Activated CD4-positive, alpha-beta T cell treated with anti-CD3 and anti-CD28 coated beads, Interleukin-2, amount 50 U/mL, for 24 hours (primary cell): Measurements from ENCODE around the gene RPL39L.
A peak's percentile ranks its signal among the peaks of the same experiment; 100 is the strongest.
"Not testable (repeated sequence)": the region's sequence is repeated elsewhere in the genome, so short reads cannot be mapped to it uniquely, and the experiment has no call there.

Experiments
- DNase-seq, 2 donors: peaks; one replicate each; pipeline ENCODE4 v3.0.0-alpha.2; 2020; ENCODE audit warnings: low read depth in 1 of 2, low spot score in 1 of 2

Gene RPL39L

DNA sequence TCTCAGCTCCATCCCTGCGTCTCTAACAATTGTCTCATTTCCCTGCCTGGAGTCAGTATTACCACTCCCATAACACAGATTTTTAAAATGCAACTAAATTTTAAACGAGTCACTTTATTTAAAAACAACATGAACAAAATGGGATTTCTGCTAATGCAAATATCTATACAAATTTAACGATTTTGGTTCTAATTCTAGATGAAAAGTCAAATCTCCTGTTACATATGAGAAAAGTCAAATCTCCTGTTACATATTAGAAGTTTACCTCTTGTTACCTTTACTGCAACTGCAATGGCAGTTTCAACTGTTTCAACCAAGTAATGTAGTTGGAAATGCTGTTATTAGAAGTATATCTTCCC lies 578 bp upstream of the RPL39L start:
- no peak for DNase-seq

DNA sequence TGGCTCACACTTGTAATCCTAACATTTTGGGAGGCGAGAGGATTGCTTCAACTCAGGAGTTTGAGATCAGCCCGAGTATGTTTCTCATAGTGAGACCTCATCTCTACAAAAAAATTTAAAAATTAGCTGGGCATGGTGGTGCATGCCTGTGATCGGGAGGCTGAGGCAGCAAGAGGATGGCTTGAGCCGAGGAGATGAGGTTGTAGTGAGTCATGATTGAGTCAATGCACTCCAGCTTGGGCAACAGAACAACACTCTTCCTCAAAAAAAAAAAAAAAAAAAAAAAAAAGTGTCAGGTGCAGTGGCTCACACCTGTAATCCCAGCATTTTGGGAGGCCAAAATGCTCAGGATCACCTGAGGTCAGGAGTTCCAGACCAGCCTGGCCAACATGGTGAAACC lies 2.4 kb downstream of the RPL39L start:
- DNase-seq: no peak

DNA sequence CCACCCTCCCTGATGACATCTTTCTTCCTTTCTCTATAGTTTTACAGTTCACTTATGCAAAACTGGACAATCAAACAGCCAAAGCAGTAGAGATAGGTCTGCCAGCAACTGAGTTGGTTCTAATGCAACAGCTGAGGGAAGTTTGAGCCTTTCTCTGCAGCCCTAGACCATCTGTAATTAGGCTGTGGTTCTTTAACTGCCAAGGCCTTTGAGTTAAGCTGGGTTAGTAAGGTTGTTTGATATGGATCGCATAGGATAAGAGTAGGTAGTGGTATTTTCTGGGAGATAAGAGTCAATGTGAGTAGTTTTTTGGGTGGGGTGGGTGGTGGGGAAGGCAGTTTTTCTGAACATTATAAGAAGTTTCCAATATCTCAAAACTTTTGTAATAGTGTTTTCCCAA lies 3.0 kb downstream of the RPL39L start:
- no peak for DNase-seq

DNA sequence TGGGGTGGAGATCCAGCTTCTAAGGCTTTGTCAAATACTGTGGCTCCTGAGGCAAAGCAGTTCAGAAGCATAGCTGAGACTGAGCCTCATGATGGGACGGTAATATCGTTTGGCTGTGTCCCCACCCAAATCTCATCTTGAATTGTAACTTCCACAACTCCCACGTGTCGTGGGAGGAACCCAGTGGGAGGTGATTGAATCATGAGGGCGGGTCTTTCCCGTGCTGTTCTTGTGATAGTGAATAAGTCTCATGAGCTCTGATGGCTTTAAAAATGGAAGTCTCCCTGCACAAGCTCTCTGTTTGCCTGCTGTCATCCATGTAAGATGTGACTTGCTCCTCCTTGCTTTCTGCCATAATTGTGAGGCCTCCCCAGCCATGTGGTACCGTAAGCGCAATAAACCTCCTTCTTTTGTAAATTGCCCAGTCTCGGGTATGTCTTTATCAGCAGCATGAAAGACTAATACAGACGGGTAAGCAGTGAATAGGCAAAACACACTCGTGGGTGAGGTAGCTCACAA lies 4.1 kb downstream of the RPL39L start:
- DNase-seq: not testable (repeated sequence)

DNA sequence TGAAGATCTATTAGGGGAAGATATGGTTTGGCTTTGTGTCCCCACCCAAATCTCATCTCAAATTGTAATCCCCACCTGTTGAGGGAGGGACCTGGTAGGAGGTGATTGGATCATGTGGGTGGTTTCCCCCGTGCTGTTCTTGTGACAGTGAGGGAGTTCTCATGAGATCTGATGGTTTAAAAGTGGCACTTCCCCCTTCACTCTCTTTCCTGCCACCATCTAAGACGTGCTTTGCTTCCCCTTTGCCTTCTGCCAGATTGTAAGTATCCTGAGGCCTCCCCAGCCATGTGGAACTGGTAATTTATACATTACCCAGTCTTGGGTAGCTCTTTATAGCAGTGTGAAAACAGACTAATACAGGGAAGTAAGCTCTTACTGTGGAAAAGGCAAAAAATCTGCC lies 6.1 kb downstream of the RPL39L start:
- not testable (repeated sequence) for DNase-seq

DNA sequence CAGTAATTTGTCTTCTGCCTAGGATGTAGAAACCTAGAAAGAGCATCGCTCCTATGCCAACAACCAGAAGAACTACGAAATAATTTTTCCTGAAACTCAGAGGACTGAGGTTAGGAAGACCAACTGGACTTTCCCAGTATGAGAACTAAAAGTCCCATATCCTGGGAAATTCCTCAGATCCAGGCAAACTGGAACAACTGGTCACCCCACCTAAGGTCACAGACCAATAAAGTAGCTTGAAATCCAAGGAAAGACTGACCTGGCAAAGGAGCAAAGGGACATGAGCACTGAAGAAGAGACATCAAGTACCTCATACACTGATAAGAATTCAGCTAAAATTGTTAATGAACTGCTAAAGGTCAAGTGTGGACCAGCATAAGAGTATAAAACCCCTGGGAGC lies 6.6 kb downstream of the RPL39L start:
- DNase-seq: no peak

DNA sequence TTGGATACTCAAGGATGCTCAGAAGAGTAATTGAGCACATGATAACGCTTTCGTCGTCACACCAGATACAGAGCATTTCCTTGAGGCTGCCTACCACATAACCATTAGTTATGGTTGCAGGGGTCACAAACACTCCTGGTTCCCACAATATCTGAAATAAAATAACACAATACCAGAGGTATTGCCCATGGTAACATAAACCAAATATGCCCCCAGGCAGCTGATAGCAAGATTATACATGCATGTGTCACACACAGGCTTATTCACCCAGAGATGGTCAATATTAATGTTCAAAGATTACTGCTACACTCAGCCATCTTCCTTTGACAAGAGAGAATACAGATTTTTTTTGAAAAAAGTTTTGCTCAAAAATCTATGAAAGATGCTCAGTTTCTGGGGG lies 7.3 kb downstream of the RPL39L start:
- DNase-seq: no peak

DNA sequence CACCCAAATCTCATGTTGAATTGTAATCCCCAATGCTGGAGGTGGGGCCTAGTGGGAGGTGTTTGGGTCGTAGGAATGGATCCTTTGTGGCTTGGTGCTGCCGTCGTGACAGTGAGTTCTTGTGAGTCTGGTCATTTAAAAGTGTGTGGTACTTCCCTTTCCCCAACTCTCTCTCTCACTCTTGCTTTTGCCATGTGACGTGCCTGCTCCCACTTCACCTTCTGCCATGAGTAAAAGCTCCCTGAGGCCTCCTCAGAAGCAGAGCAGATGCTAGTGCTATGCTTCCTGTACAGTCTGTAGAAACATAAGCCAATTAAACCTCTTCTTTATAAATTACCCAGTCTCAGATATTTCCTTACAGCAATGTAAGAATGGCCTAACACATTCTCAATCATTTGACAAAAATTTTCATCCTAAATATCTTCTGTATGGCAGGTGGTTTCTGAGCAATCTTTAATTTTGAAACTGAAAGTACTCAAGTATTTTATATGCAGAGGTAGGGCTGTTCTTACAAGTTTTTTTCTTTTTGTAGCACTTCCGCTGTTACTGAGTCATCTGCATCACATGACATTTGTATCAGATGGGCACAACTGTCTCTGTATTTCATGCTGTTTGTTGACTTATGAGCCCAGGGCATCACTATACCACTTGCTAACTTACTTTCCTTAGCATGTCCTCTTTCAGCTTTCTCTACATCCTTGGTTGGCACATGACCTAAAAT lies 8.8 kb downstream of the RPL39L start:
- DNase-seq: peak in 1 of 2 donors; percentile 54

DNA sequence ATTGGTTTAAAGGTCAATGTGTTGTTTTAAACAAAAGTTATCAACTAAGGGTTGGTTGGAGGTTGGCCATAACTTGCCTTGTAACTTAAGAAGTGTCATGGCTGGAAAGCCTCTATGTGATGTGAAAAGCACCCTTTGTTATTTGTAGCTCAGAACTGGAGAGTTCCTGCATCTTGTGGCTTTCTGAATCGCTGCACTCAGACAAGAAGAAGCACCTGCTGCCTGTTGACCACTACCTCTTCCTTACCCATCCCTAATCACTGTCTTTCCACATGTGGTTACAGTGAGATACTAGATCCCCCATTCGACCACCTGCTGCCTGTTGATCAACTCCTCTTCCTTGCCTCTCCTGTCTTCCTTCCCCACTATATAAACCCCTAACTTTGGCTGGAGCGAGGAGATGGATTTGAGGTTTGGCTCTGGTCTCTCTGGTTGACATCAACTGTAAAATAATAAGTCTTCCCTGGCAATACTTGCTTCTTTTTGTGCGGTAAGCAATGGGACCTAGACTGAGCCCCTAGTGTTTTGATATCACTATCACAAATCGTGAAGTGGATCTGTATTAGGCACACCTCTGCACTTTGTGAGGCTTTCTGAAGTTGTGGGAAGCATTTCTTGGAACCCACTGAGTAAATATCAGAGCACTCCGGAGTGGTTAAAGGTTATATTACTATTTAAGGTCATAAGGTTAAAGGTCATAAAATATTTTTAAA lies 13.8 kb downstream of the RPL39L start:
- no peak for DNase-seq

DNA sequence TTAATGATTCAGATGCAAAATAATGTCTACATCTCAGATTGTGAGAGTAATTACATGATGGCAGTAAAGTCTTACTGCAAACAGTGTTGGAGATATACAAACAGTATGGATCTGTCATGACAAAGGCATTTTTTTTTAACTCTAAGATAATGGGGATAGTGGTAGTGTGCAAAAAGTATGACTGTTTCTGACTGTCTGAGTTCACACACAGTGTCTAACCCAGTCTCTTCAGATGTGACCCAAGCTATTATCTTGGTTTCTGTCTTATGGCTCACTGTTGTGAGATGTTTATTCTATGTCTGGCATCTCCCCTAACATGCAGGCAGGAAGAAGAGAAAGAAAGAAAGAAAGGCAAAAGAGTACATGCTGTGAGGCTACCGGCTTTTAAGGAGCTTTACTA lies 17.0 kb downstream of the RPL39L start:
- DNase-seq: no peak

DNA sequence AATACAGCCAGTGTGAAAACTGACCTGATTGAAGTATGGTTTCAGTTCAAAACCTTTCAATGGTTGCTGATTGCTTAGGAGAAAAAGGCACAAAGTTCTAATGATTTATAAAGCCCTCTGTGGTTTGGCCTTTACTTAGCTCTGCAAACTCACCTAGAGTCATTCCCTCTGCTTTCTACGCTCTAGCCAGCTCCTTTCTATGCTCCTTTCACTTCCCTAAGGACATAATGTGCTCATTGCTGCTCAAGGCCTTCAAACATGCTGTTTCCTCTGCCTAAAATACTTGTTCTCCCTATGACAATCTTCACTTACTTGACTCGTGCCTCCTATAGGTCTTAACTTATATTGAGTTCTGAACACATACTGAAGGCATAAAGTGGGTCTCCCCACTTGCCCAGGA lies 19.0 kb downstream of the RPL39L start:
- DNase-seq: no peak

DNA sequence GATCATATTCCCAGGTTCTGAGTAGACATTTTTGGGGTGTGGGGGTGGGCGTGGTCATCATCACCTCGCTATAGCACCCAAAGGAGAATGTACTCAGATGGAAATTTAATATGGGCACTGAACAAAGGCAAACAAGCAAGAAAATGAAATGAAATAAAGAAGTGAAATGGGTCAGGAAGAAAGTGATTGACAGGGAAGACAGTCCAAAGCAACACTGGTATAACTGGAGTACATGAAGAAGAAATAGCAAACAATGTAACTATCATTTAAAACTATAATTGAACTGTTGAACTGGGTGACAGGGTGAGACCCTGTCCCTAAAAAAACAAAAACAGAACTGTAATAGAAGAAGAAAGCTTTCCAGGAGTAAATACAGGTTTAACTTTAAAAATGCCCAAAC lies 24.8 kb downstream of the RPL39L start:
- DNase-seq: no peak

DNA sequence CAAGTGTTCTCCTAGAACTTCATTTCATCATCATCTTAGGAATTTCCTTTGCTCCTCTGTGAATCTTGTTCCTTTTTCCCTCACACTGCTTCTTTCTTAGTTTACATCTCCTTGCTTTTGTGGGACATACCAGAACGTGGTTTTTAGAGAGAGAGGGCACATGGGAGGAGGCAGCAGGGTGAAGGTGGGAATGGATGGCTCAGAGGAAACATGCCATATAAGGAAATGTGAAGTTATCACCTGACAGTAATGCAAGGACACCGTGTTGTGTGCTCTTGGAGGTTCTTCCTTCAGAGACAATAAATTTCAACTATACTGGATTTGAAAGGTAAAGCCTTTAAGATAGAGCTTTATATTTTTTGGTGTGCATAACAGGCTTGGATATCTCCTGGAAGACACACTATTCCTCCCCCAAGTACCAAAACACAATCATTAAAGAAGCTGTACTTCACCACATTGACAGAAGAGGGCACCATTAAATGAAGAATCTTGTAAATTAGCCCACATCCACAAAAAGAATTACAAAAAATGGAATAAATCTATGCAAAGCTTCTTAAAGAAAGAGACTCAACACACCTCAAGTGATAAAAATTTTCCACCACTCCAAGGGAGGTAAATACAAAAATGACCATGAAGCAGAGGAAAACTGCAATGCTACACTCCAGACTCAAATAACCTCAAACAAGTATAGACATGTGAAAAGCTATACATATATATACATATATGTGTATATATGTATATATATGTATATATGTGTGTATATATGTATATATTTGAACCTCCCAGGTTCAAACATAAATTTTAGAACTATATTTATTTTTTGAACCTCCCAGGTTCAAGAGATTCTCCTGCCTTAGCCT lies 26.1 kb downstream of the RPL39L start:
- DNase-seq: no peak

DNA sequence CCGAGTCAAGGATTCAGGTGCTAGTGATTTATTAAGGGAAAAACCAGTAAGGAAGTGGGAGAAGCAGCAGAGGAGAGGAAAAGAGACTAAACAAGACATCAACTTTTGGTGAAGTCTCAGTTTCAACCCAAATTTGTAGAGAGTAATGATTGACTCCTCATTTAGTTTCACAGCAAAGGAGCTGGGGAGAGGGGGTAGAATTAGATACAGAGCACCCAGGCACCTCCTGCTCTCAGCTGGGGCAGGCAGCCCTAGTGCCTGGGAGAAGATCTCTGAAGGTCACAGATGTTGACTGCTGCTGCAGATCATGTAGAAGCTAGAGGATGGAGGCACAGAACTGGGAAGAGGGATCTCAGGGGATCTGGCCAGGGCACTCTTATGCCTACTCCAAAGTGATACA lies 29.1 kb downstream of the RPL39L start:
- no peak for DNase-seq

DNA sequence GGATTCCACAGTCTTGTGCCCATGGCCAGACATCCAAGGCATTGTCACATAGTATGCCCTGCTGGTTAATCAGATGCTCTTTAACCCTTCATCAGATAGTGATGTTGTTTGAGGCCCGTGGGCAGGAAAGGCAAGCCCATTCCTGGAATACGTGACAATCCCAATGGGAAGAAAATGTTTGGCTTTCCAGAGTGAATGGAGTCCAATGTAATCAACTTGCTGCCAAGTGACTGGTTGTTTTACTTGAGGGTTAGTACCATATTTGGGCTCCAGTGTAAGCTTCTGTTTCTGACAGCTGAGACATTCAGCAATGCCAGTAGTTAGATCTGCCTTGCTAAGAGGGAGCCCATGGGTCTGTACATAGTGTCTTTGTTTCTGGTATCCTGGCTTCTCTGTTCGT lies 31.3 kb downstream of the RPL39L start:
- DNase-seq: no peak

DNA sequence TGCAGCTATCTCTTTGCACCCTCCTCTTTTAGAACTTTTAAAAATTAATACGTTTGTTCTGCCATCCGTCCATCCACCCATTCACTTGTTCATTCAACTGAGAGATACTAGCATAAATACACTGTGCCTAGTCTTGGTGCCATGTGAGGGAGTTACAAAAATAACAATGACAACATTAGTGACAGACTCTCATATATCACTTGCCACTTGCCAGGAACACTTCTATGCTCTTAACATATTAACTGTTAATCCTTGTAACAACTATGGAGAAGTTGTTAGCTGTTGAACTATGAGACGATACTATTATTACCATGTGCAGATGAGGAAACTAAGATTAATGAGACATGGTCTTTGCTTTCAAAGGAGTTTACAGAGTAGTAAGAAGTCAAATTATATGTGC lies 33.6 kb downstream of the RPL39L start:
- no peak for DNase-seq

DNA sequence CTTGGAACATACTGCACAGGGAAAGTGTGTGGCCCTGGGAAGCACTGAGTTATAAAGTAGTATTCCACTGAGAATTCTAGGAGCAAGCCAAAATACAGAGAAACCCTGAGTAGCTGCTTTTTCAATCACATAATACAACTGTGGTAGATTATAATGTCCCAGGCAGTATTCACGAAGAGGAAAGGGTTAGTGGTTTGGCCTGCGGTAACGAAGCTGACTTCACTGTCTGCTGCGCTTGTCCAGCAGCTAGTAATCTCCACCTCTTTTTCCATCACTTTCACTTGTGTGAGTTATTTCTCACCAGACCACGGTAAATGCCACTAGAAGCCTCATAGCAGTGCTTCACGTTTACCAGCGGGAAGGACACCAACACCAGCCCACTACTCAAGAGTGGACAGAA lies 34.4 kb downstream of the RPL39L start:
- DNase-seq: no peak

DNA sequence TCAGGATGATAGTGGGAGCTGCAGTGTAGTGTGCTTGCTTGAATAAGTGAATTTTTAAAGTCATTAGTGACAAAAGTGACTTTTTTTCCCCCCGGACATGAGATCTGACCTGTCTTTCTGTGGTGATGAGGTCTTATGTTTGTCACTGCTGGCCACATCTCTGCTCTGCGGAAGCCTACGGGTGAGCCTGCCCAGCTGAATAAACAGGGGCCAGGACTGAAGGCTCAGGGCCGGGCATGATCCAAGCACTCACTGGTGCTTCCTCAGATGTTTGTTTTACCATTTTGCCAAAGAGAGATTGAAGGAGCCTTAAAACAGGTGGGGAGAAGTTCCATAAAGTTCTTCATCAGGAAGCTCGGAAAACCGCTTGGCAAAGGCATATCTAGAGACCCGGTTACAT lies 35.0 kb downstream of the RPL39L start:
- DNase-seq: no peak

DNA sequence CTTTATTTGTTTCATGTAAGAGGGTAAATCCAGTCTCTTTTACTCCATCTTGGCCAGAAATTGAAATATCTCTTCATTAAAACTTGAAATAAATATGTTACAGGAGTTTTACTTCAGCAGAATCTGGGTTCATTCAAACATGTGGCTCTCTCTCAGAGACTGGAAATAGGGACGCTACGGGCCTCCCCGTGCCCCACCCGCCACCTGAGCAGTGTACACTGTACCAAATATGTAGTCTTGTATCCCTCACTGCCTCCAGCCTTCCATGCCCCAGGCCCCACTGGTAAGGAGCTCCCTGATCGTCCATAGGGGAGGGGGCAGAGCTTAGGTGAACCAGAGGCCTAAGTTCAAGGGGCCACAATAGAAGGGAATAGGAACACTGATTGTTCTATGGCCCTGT lies 36.0 kb downstream of the RPL39L start:
- DNase-seq: no peak

DNA sequence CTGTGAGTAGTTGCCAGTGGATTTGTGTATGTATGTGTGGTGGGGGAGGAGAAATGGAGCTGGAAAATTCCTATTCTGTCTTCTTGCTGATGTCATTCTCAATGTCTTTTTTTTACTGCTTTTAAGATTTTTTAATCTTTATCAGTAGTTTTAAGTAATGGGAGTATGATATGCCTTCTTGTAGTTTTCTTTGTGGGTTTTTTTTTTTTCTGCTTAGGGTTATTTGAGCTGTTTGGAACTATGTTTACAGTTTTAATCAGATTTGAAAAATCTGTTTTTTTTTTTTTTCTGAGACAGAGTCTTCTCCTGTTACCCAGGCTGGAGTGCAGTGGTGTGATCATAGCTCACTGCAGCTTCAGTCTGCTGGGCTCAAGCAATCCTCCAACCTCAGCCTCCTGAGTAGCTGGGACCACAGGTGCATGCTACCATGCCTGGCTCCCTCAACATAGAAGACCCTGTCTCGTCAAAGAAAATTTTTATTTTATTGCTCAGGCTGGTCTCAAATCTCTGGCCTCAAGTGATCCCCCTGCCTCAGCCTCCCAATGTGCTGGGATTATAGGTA lies 37.1 kb downstream of the RPL39L start:
- DNase-seq: no peak
